Stimulated activated CD4-positive, alpha-beta T cell treated with anti-CD3 and anti-CD28 coated beads, Interleukin-4, amount 100 ng/mL, for 24 hours (primary cell): ENCODE results near the gene COQ8A.
"Not testable (repeated sequence)": the region's sequence is repeated elsewhere in the genome, so short reads cannot be mapped to it uniquely, and the experiment has no call there.

ENCODE experiments used
- DNase-seq: peaks from one replicate; pipeline ENCODE4 v3.0.0-alpha.2; 2020

The COQ8A gene

DNA sequence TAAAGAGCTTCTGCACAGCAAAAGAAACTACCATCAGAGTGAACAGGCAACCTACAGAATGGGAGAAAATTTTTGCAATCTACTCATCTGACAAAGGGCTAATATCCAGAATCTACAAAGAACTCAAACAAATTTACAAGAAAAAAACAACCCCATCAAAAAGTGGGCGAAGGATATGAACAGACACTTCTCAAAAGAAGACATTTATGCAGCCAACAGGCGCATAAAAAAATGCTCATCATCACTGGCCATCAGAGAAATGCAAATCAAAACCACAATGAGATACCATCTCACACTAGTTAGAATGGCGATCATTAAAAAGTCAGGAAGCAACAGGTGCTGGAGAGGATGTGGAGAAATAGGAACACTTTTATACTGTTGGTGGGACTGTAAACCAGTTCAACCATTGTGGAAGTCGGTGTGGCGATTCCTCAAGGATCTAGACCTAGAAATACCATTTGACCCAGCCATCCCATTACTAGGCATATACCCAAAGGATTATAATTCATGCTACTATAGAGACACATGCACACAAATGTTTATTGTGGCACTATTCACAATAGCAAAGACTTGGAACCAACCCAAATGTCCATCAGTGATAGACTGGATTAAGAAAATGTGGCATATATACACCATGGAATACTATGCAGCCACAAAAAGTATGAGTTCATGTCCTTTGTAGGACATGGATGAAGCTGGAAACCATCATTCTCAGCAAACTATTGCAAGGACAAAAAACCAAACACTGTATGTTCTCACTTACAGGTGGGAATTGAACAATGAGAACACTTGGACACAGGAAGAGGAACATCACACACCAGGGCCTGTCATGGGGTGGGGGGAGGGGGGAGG, 10.6 kb upstream of the COQ8A start:
- not testable (repeated sequence) for DNase-seq

DNA sequence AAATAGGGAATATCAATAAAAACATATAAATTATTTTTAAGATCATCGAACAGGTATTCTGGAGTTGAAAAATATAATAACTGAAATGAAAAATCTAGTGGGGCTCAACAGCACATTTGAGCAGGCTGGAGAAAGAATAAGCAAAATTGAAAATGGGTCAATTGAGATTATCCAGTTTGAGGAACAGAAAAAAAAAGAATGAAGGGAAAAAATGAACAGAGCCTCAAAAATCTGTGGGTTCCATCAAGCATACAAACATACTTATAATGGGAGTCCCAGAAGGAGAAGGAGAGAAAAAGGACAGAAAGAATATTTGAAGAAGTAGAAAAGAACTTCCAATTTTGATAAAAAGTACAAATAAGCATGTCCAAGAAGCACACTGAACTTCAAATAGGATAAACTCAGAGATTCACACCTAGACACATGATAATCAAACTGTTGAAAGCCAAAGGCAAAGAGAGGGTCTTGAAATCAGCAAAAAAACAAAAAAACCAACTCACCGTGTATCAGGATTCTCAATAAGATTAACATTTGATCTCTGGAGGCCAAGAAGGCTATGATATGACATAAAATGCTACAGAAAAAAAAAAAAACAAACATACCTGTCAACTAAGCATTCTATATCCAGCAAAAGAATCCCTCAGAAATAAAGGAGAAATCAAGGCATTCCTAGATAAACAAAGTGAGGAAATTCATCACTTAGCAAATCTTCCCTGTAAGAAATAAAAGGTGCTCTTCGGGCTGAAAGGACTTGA, 5.4 kb upstream of the COQ8A start:
- no peak for DNase-seq

DNA sequence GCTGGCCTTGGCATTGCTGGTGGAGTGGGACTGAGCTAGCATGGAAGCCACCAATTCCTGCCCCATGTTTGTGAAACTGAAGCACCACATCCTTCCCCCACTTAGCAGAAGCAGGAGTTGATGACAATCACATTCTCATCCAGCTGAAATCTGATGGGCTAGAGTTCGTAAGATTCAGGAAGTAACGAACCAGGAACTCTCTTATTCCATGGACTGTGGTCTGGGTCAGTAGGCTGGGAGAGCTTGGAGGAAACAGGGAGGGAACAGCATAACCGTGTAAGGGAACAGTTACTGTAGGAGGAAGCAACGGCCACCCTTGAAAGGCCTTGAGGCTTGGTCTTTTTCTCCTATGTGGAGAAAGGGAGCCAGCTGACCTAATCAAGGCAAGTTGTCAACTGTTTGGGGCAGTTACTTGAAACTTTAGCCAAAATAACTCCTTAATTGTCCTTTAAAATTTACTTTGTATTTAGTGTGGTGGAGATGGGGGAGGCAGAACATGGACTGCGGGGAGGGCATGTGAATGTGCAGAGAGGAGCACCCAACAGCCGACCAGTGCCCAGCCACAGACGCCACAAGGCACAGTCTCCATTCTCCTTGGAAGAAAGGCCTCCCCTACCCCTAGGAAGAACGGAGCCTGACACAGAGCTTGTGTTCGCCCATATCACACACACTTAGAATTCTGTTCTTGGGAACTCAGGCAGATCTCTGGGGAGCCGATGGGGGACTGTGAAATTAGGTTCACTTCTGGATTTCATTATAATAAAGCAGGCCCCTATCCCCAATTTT, 2.0 kb upstream of the COQ8A start:
- no peak for DNase-seq

DNA sequence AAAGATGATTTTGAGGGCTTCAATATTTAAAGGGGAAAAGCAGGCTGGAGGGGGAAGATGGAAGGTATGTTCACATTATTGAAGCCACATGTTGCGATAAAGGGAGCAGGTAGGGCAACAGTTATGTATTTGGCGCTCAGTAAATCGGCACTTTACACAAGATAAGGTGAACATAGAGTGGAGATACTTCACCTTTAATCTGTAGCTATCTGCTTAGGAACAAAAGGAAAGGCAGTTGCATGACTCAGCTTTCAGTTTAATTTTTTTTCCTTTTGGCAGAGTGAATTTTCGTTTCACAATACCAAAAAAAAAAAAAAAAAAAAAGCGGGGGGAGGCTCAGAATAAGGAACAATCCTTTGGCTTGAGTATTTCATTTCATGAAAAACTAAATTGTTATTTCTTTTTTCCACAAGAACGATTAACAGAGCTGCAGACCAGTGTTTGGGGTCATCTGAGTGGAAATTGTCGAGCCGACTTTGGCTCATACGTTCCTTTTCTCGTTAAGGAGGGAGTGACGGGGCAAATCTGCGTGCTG, 1.1 kb upstream of the COQ8A start:
- no peak for DNase-seq

- DNase-seq = no peak
These were observed 561 bp upstream of the COQ8A start for GRCh38 chr1:226939438-226940028.

DNA sequence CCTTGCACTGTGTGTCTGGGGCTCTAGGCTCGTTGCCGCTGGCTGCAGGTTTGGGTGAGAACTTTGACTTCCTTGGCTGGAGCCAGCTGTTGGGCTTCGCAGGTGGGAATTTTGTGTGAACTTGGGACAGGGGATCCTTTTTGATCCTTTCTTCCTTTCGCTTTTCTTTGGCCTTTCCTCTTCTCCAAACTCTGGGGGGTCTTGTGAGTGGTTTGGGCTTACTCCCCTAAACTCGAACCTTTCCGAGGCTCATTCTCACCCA, 643 bp downstream of the COQ8A start:
- DNase-seq = no peak

DNA sequence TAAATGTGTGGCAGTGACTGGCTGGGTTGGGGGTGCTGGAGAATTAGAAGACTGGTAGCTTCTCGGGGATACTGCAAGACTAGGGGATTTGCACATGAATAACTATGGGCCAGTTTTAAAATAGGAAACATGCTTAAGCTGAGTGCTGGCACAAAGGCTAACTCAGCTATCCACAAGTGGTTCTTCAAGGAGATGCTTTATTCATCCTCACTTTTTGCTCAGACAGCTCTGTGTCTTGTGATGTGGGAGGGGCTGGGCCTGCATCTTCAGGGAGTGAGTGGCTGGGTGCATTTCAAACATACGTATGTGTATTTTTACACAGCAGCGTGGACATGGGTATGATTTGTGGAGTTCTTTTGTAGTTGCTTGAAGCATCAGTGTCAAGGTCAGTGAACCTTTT, 2.3 kb downstream of the COQ8A start:
- DNase-seq = no peak

- DNase-seq = no peak
These were observed 3.1 kb downstream of the COQ8A start for GRCh38 chr1:226943156-226943555.

- no peak for DNase-seq
These were observed 3.8 kb downstream of the COQ8A start for GRCh38 chr1:226943927-226944326.

DNA sequence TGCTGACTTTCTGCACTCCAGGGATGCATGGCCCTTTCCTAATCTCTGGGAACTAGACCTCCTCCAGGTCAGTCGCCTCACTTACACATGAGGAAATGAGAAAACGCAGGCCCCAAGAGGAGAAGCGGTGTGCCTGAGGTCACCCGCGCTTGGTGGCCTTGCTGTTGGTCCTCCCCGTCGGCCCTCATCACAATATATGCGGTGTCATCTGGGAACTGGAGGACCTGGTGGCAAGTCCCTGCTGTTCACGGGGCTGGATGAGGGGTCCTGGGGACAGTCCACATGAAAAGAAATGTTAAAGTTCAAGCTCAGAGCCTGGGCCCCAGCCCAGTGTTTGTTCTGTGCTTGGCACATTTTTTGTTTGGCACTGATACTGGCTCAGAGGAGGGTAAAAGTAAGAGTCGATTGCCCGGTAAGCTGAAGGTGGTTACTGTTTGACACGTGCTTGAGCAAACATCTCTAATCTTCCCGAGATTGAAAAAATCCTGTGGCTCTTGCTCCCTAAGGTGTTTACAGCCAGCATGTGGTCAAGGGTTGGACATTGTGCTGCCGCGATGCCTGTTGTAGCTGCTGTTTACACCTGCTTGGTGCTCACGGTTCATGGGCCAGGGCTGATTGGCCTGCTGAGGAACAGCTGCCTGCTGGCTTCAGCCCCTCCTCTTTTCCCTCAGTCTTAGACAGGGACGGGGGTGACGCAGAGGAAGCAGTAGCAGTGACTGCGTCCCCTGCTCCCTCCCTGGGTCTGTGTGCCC, 5.2 kb downstream of the COQ8A start:
- no peak for DNase-seq

DNA sequence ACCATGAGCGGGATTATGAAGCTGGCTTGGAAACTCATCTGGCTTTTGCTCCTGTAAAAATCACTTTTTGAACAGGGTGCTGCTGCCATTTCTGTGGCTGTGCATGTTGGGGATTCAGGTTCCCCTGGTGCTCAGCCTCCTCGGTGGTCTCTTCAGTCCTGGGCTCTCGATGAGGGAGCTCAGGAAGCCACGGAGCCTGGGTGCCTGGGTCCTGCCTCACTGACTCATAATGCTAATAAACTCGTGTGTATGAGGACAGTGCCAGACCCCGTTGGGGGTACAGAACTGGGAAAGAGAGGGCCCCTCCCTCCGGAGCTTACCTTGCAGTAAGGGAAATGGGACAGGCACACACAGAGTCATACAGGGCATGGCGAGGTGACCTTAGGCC, 5.8 kb downstream of the COQ8A start:
- no peak for DNase-seq

GRCh38 chr1:226946285-226946684, 6.2 kb downstream of the COQ8A start:
- no peak for DNase-seq

DNA sequence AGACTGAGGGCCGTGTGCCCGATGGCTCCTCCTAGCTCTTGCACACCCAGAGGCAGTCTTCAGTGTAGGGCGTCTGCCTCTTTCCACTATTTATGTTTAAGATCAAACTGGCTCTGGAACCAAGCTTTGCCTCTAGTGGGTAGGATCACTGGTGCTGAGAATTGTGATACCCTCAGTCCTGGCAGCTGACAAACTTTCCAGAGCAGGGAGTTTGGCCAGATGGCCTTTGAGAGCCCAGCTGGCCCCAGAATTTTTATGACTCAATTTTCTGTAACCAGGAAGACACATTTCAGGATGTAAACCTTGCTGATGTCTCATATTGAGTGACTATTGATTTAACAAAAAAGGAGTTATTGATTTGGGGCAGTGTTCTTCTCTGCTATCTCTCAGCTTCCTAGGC, 6.7 kb downstream of the COQ8A start:
- DNase-seq = no peak

DNA sequence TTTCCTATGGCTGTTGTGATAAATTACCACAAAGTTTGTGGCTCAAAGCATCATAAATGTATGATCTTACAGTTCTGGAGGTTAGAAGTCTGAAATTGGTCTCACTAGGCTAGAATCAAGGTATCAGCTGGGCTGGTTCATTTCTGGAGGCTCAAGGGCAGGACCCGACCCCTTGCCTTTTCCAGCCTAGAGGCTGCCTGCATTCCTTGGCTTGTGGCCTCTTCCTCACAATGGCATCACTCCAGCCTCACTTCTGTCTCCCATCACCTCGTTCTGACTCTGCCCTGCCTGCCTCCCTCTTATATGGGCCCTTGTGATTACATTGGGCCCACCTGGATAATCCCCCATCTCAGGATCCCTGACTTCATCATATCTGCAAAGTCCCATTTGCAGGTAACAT, 8.0 kb downstream of the COQ8A start:
- DNase-seq = no peak

DNA sequence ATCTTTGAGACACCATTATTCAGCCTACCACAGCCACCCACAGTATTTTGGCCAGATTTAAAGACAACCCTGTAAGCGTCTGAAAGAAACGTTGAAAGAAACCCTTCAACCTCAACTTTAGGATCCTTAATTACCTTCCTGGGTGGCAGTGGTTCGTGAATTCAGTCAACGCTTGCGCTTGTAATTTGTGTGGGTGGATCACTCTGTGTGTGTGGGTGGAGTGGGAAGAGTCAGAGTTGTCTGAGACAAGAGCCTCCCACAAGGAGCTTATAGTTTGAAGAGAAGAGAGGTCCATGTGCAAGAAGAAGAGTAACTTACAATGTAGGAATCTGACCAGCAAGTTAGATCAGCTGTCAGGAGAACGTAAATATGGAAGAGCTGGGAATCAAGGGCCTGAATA, 8.4 kb downstream of the COQ8A start:
- DNase-seq = no peak

DNA sequence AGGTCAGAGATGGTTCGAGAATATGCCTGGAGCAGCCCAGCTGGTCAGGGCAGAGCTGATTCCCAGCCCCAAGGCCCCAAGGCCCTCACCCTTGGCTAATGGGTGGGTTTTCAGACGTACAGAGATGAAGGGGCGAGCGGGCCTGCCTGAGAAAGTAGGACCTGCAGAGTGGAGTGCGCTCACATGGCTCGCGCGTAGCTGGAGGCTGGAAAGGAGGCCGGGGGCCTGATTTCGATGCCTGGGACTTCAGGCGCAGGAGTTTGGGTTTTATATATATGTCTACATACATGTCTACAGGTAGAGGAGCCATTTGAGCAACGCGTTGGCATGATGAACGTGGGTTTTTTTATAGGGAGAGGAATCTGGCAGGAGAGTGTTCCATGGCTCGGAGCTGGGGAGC, 8.9 kb downstream of the COQ8A start:
- no peak for DNase-seq

GRCh38 chr1:226949401-226949800, 9.3 kb downstream of the COQ8A start:
- no peak for DNase-seq

DNA sequence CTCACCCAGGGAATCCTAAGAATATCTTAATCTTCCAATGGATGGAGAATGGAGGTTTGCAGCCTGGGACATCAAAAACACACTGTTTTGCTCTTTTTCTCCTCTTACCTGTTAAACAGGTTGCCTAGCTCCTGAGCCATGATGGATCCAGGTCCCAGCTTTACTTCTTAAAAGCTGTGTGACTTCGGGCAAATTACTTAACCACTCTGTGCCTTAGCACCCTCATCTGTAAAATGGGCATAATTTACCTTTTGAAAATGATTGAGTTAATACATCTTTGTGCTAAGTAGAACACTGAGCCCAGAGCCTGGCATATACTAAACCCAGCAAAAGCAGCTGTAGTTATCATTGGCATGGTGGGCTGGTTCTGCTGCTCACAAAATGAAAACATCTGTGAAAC, 10.2 kb downstream of the COQ8A start:
- no peak for DNase-seq

GRCh38 chr1:226950871-226951270, 10.8 kb downstream of the COQ8A start:
- no peak for DNase-seq

GRCh38 chr1:226951286-226952117, 11.4 kb downstream of the COQ8A start:
- no peak for DNase-seq

DNA sequence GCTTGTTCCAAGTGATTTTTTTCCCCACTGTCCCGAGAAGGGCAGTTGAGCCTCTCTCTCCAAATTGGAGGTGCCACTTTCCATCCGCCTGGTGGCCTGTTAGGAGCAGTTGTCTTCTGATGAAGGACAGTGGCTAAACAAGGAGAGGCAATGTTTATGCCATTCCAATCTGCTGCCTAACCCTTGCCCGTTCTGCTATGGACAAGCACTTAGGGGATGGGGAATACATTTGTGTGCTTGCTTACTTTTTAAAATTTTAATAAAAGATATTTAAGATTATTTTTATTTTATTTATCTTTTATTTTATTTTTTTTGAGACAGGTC, 12.0 kb downstream of the COQ8A start:
- no peak for DNase-seq
